Activated CD4-positive, alpha-beta T cell treated with anti-CD3 and anti-CD28 coated beads, Interleukin-2, amount 10 ng/mL, durations not matched to agents 24 days and 14 days (primary cell): ENCODE results near the gene CCDC142. TPM values are rescaled to one million over a fixed set of nuclear protein-coding genes. Genes with fewer than 3 reads are reported as not detected.
"Not testable (repeated sequence)": the region's sequence is repeated elsewhere in the genome, so short reads cannot be mapped to it uniquely, and the experiment has no call there.

Experiments
- DNase-seq: peaks from one replicate; pipeline ENCODE4 v3.0.0; 2022
- H3K27ac Mint-ChIP-seq: one replicate; pipeline ENCODE4 v1.8.0; 2022; ENCODE audit warnings: mild to moderate bottlenecking, mixed read lengths
- H3K27me3 Mint-ChIP-seq: one replicate; pipeline ENCODE4 v1.8.0; 2022; ENCODE audit warnings: mixed read lengths
- H3K36me3 Mint-ChIP-seq: one replicate; pipeline ENCODE4 v1.8.0; 2022; ENCODE audit warnings: low read depth, mild to moderate bottlenecking, mixed read lengths
- H3K4me1 Mint-ChIP-seq: one replicate; pipeline ENCODE4 v1.8.0; 2021; ENCODE audit warnings: mixed read lengths
- H3K4me3 Mint-ChIP-seq: one replicate; pipeline ENCODE4 v1.8.0; 2022; ENCODE audit warnings: mild to moderate bottlenecking, moderate library complexity, mixed read lengths
- H3K9me3 Mint-ChIP-seq: one replicate; pipeline ENCODE4 v1.8.0; 2021; ENCODE audit warnings: mixed read lengths
- intact Hi-C: fragments of 100-400 bp; cut with micrococcal nuclease; formaldehyde crosslinking; loops from one replicate; pipeline ENCODE4 v1.15.1; 2023
- total RNA-seq: library from RNA; stranded (reverse); gene quantifications from 2 replicates; pipeline ENCODE4 v1.2.3, GENCODE V29; 2022

The CCDC142 gene
- total RNA-seq, 1 donor from 2014 or later, result 26.9 TPM

GRCh38 chr2:74459503-74460118, 23.2 kb downstream of the CCDC142 start:
- Mint-ChIP-seq H3K27ac (peak overlapping the region; percentile 72), H3K36me3 (peaks cover 52% of the 10 kb centered on the region), H3K4me1 (peaks cover 53% of the 10 kb centered on the region), H3K4me3 (peak overlapping the region; percentile 100)
- not testable (repeated sequence) for H3K27me3 Mint-ChIP-seq, DNase-seq, H3K9me3 Mint-ChIP-seq
- intact Hi-C loops, result loop anchor here (5.0 kb wide), 2 partner anchors 1072 to 1227 kb away; partner anchors contain the start of genes ALMS1, CCT7 and PRADC1

- intact Hi-C loops, result loop anchor here (1.0 to 5.0 kb wide), 3 partner anchors 13 to 1227 kb away; partner anchors contain the start of genes ALMS1, CCT7, MRPL53 and PRADC1
- peaks cover 54% of the 10 kb centered on the region for H3K4me1 Mint-ChIP-seq
- H3K27me3 Mint-ChIP-seq, result no peaks in the 10 kb centered on the region
- H3K4me3 Mint-ChIP-seq, result peak overlapping the region; percentile 100
- peaks cover 50% of the 10 kb centered on the region for H3K36me3 Mint-ChIP-seq
- peak; percentile 77 for DNase-seq
- H3K27ac Mint-ChIP-seq, result peak overlapping the region; percentile 100
- no peaks in the 10 kb centered on the region for H3K9me3 Mint-ChIP-seq
Measured at GRCh38 chr2:74458938-74459363, 23.8 kb downstream of the CCDC142 start.

GRCh38 chr2:74458132-74458937, 24.5 kb downstream of the CCDC142 start, which contains the start of gene WBP1:
WBP1 (plus strand) TSS chr2:74458438; CDS start chr2:74458603, 165 bp downstream.
- Mint-ChIP-seq H3K36me3 (peaks cover 48% of the 10 kb centered on the region), H3K9me3 (no peaks in the 10 kb centered on the region), H3K27ac (peak within 1 kb of the TSS; percentile 100), H3K4me3 (peak within 1 kb of the TSS; percentile 100), H3K27me3 (no peaks in the 10 kb centered on the region), H3K4me1 (peaks cover 54% of the 10 kb centered on the region)
- intact Hi-C loops, result loop anchor here (1.0 to 5.0 kb wide), 3 partner anchors 14 to 1226 kb away; partner anchors contain the start of genes ALMS1, CCT7, MRPL53 and PRADC1
- DNase-seq, result peak; percentile 99

- peaks cover 41% of the 10 kb centered on the region for H3K36me3 Mint-ChIP-seq
- intact Hi-C loops, result loop anchor here (1.0 to 5.0 kb wide), 4 partner anchors 8 to 1225 kb away; partner anchors contain the start of genes ALMS1, CCT7, MOGS and MRPL53
- H3K27me3 Mint-ChIP-seq, result no peaks in the 10 kb centered on the region
- H3K4me1 Mint-ChIP-seq, result peaks cover 56% of the 10 kb centered on the region
- DNase-seq, result peak; percentile 93
- no peaks in the 10 kb centered on the region for H3K9me3 Mint-ChIP-seq
- peak overlapping the region; percentile 100 for H3K4me3 Mint-ChIP-seq
- H3K27ac Mint-ChIP-seq, result peak overlapping the region; percentile 100
Measured at GRCh38 chr2:74457549-74458131, 25.2 kb downstream of the CCDC142 start.

GRCh38 chr2:74457129-74457548, 25.7 kb downstream of the CCDC142 start:
- Mint-ChIP-seq H3K4me3 (peak overlapping the region; percentile 100), H3K36me3 (peaks cover 38% of the 10 kb centered on the region), H3K27ac (peak overlapping the region; percentile 100), H3K4me1 (peaks cover 60% of the 10 kb centered on the region), H3K27me3 (no peaks in the 10 kb centered on the region), H3K9me3 (no peaks in the 10 kb centered on the region)
- intact Hi-C loops, result loop anchor here (1.0 to 5.0 kb wide), 3 partner anchors 8 to 1225 kb away; partner anchors contain the start of genes ALMS1, CCT7, MOGS and PRADC1
- DNase-seq, result no peak

GRCh38 chr2:74454654-74455511, 27.9 kb downstream of the CCDC142 start, which contains the start of gene INO80B:
INO80B (plus strand) TSS chr2:74455087; CDS start chr2:74455117, 30 bp downstream.
- Mint-ChIP-seq H3K9me3 (no peaks in the 10 kb centered on the region), H3K27ac (peak within 1 kb of the TSS; percentile 97), H3K27me3 (no peaks in the 10 kb centered on the region), H3K36me3 (peaks cover 30% of the 10 kb centered on the region), H3K4me3 (peak within 1 kb of the TSS; percentile 100), H3K4me1 (peaks cover 57% of the 10 kb centered on the region)
- intact Hi-C loops, result loop anchor here (1.0 to 5.0 kb wide), 9 partner anchors 15 to 1223 kb away; partner anchors contain the start of genes ALMS1, AUP1, C2orf81 and CCT7
- peak; percentile 100 for DNase-seq

- H3K36me3 Mint-ChIP-seq, result peaks cover 10% of the 10 kb centered on the region
- H3K27ac Mint-ChIP-seq, result no peak overlapping the region
- no peak for DNase-seq
- H3K4me3 Mint-ChIP-seq, result no peak overlapping the region
- intact Hi-C loops, result no loop called here
- peaks cover 26% of the 10 kb centered on the region for H3K4me1 Mint-ChIP-seq
- H3K9me3 Mint-ChIP-seq, result no peaks in the 10 kb centered on the region
- H3K27me3 Mint-ChIP-seq, result peaks cover 6% of the 10 kb centered on the region
Measured at GRCh38 chr2:74450570-74451190, 32.1 kb downstream of the CCDC142 start.

GRCh38 chr2:74448771-74449170, 34.0 kb downstream of the CCDC142 start:
- H3K4me3 Mint-ChIP-seq, result no peak overlapping the region
- H3K36me3 Mint-ChIP-seq, result no peaks in the 10 kb centered on the region
- no peak overlapping the region for H3K27ac Mint-ChIP-seq
- H3K9me3 Mint-ChIP-seq, result no peaks in the 10 kb centered on the region
- peaks cover 21% of the 10 kb centered on the region for H3K27me3 Mint-ChIP-seq
- H3K4me1 Mint-ChIP-seq, result peaks cover 15% of the 10 kb centered on the region
- DNase-seq, result no peak
- intact Hi-C loops, result no loop called here

- H3K9me3 Mint-ChIP-seq, result no peaks in the 10 kb centered on the region
- intact Hi-C loops, result no loop called here
- no peak overlapping the region for H3K4me3 Mint-ChIP-seq
- peaks cover 26% of the 10 kb centered on the region for H3K27me3 Mint-ChIP-seq
- DNase-seq, result no peak
- peaks cover 4% of the 10 kb centered on the region for H3K4me1 Mint-ChIP-seq
- no peaks in the 10 kb centered on the region for H3K36me3 Mint-ChIP-seq
- H3K27ac Mint-ChIP-seq, result no peak overlapping the region
Measured at GRCh38 chr2:74447230-74447999, 35.4 kb downstream of the CCDC142 start.

- Mint-ChIP-seq H3K4me3 (no peak overlapping the region), H3K27me3 (peaks cover 41% of the 10 kb centered on the region), H3K27ac (no peak overlapping the region), H3K36me3 (no peaks in the 10 kb centered on the region), H3K4me1 (peaks cover 10% of the 10 kb centered on the region), H3K9me3 (no peaks in the 10 kb centered on the region)
- intact Hi-C loops, result no loop called here
- DNase-seq, result no peak
Measured at GRCh38 chr2:74444498-74445318, 38.1 kb downstream of the CCDC142 start.

- intact Hi-C loops, DNase-seq, H3K9me3 Mint-ChIP-seq, H3K36me3 Mint-ChIP-seq, H3K27ac Mint-ChIP-seq: not testable (repeated sequence)
- Mint-ChIP-seq H3K4me3 (peak overlapping the region; percentile 79), H3K27me3 (peaks cover 56% of the 10 kb centered on the region), H3K4me1 (peaks cover 11% of the 10 kb centered on the region)
Measured at GRCh38 chr2:74442483-74443297, 40.1 kb downstream of the CCDC142 start.
